Measurements from ENCODE around the gene DUSP8. TPM values are rescaled to one million over a fixed set of nuclear protein-coding genes. Genes with fewer than 3 reads are reported as not detected.
A peak's percentile ranks its signal among the peaks of the same experiment; 100 is the strongest.

DUSP8 gene
- total and polyA plus RNA-seq, 2 of the 8 experiments (the other 6 are each of a cell fraction or from before 2014, with no cell fraction given) = 2.8 to 3.6 TPM

- no peak overlapping the region for H3K9ac ChIP-seq (replicated peaks in 1 of 4; ENCODE audit: extremely low read depth in 1 of 4, low read depth in 3 of 4, low read length in 3 of 4)
- H2BK20ac ChIP-seq (ENCODE audit: low read length) = no peak overlapping the region
- no peak overlapping the region for H3K14ac ChIP-seq (ENCODE audit: insufficient read length)
- DNase-seq (ENCODE audit: low read depth in 1 of 2, low spot score in 2 of 2) = no peak
- H3K27ac ChIP-seq (ENCODE audit: low read depth, low read length) = no peak overlapping the region
- no peaks in the 10 kb centered on the region for H3K27me3 ChIP-seq (replicated peaks in 1 of 4; ENCODE audit: control insufficient read depth in 3 of 4, extremely low read depth in 1 of 4, insufficient read depth in 3 of 4, low read length in 3 of 4)
- H3K4me1 ChIP-seq (replicated peaks in 1 of 4; ENCODE audit: control insufficient read depth in 3 of 4, insufficient read depth in 4 of 4, low read length in 3 of 4) = peaks cover 0 to 18% (median 9%) of the 10 kb centered on the region in 4 experiments; a peak in 3 of 7 replicates
- H3K79me1 ChIP-seq (ENCODE audit: low read depth, low read length) = peaks cover 19% of the 10 kb centered on the region
- H2BK120ac ChIP-seq (replicated peaks; ENCODE audit: low read depth, low read length) = no peak overlapping the region
- peaks cover 5 to 12% of the 10 kb centered on the region in 2 experiments for H4K20me1 ChIP-seq (replicated peaks in 1 of 2; ENCODE audit: control insufficient read depth in 1 of 2, insufficient read depth in 2 of 2, low read length in 2 of 2)
- no peaks in the 10 kb centered on the region for H3K36me3 ChIP-seq (ENCODE audit: control insufficient read depth in 2 of 4, insufficient read depth in 4 of 4, low read length in 3 of 4)
- FAIRE-seq = no peak
- H2BK5ac ChIP-seq (ENCODE audit: low read depth, low read length) = no peak overlapping the region
- H3K23ac ChIP-seq (ENCODE audit: insufficient read length) = no peak overlapping the region
- no peak overlapping the region for H3K4me3 ChIP-seq (ENCODE audit: extremely low read depth in 1 of 4, insufficient read depth in 2 of 4, low read depth in 3 of 4, low read length in 4 of 4)
- 82% methylated on average over 11 of the region's 11 CpGs; no CpG with 5 or more reads in 1 of the 2 experiments for WGBS, 2 experiments (ENCODE audit: extremely low coverage in 1 of 2, insufficient coverage in 1 of 2, insufficient read length in 1 of 2, insufficient replicate concordance in 2 of 2, low coverage in 1 of 2, low lambda C conversion rate in 2 of 2, missing lambda C conversion rate in 1 of 2)
- H2BK12ac ChIP-seq (ENCODE audit: low read depth, low read length) = no peak overlapping the region
- no peak overlapping the region for H4K91ac ChIP-seq (replicated peaks; ENCODE audit: insufficient read length, low read length)
- no peak overlapping the region for H3K18ac ChIP-seq (ENCODE audit: extremely low read depth, low read length)
- no peak overlapping the region for H2AK5ac ChIP-seq (ENCODE audit: low read depth, low read length)
- H4K8ac ChIP-seq (ENCODE audit: extremely low read depth, insufficient read depth, low read length) = no peak overlapping the region
- no peak overlapping the region for H2AFZ ChIP-seq (ENCODE audit: low read length)
- H2BK15ac ChIP-seq (ENCODE audit: low read length) = no peak overlapping the region
- H3K23me2 ChIP-seq (ENCODE audit: low read depth, low read length) = no peaks in the 10 kb centered on the region
- CTCF ChIA-PET (ENCODE audit: partially characterized antibody) = interaction anchor here (0.7 to 2.8 kb wide), 19 partner anchors 10 to 212 kb away, joined by 3 to 13 read pairs (median 3); no protein-coding TSS in a partner anchor
- no peak overlapping the region for H3K4me2 ChIP-seq (ENCODE audit: insufficient read depth in 1 of 2, low read depth in 2 of 2, low read length in 2 of 2)
- peaks cover 0 to 28% of the 10 kb centered on the region in 2 experiments; a peak in 1 of 4 replicates for H3K79me2 ChIP-seq (ENCODE audit: control insufficient read depth in 1 of 2, insufficient read depth in 2 of 2, low read length in 2 of 2)
- H4K5ac ChIP-seq (ENCODE audit: insufficient read length, low read depth, low read length) = no peak overlapping the region
- H3K56ac ChIP-seq (replicated peaks; ENCODE audit: insufficient read length, low read depth, low read length) = no peak overlapping the region
- no peak overlapping the region for H3K4ac ChIP-seq (replicated peaks; ENCODE audit: insufficient read length, low read depth, low read length)
- H3K9me3 ChIP-seq (ENCODE audit: insufficient read depth in 2 of 2, low read depth in 1 of 2, low read length in 1 of 2) = no peaks in the 10 kb centered on the region
- POLR2A ChIA-PET (ENCODE audit: partially characterized antibody) = interaction anchor here (0.9 kb wide), 1 partner anchor 10 kb away, joined by 3 read pairs; no protein-coding TSS in a partner anchor
- TF ChIP-seq SUZ12 (IDR thresholded peaks at IDR 0.05; ENCODE audit: low read length) (no peak), POU5F1 (IDR thresholded peaks at IDR 0.05; ENCODE audit: low read depth, low read length) (no peak), RXRA (IDR thresholded peaks at IDR 0.05; ENCODE audit: insufficient read depth, low read depth, low read length) (no peak), GTF2F1 (IDR thresholded peaks at IDR 0.05; ENCODE audit: borderline replicate concordance, low read depth, low read length) (no peak), RAD21 (IDR thresholded peaks at IDR 0.05 in 1 of 2, conservative IDR thresholded peaks at IDR 0.05 in 1 of 2; ENCODE audit: low read depth in 2 of 2, low read length in 2 of 2) (peak in 1 of 2 experiments; percentile 39; a peak in 2 of 4 replicates), JUND (IDR thresholded peaks at IDR 0.05; ENCODE audit: low read length) (no peak), EGR1 (IDR thresholded peaks at IDR 0.05; ENCODE audit: borderline replicate concordance, low read depth, low read length) (no peak), HDAC6 (IDR thresholded peaks at IDR 0.05; ENCODE audit: low read depth, low read length) (no peak), POLR2A (IDR thresholded peaks at IDR 0.05; ENCODE audit: control extremely low read depth in 1 of 2, low read depth in 2 of 2, low read length in 2 of 2) (no peak), BACH1 (IDR thresholded peaks at IDR 0.05; ENCODE audit: low read length) (no peak)
- TF ChIP-seq, protein P1, sequence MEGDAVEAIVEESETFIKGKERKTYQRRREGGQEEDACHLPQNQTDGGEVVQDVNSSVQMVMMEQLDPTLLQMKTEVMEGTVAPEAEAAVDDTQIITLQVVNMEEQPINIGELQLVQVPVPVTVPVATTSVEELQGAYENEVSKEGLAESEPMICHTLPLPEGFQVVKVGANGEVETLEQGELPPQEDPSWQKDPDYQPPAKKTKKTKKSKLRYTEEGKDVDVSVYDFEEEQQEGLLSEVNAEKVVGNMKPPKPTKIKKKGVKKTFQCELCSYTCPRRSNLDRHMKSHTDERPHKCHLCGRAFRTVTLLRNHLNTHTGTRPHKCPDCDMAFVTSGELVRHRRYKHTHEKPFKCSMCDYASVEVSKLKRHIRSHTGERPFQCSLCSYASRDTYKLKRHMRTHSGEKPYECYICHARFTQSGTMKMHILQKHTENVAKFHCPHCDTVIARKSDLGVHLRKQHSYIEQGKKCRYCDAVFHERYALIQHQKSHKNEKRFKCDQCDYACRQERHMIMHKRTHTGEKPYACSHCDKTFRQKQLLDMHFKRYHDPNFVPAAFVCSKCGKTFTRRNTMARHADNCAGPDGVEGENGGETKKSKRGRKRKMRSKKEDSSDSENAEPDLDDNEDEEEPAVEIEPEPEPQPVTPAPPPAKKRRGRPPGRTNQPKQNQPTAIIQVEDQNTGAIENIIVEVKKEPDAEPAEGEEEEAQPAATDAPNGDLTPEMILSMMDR (IDR thresholded peaks at IDR 0.05; ENCODE audit: control extremely low read depth in 1 of 3, insufficient read depth in 1 of 3, low read depth in 1 of 3, low read length in 3 of 3) = peak; percentile 56 to 76 (median 62)
Measured at GRCh38 chr11:1505480-1505879, 66.6 kb downstream of the DUSP8 start.
